ENCODE results near the gene MAN2B1.

GRCh38 chr19:12685831-12686230 is 19.3 kb upstream of the MAN2B1 start:
- no peak for TF ChIP-seq GATA2 (IDR thresholded peaks at IDR 0.05; ENCODE audit: low read depth, low read length)
- TF ChIP-seq GATA3 (IDR thresholded peaks at IDR 0.05; ENCODE audit: low read depth, low read length): no peak
